Amygdala (tissue), 56 donors: ENCODE measurements around the gene RAB3GAP2.
"Not testable (repeated sequence)": the region's sequence is repeated elsewhere in the genome, so short reads cannot be mapped to it uniquely, and the experiment has no call there.

Experiments
- DNase-seq, 56 donors: peaks; one replicate each; lab custom pipeline; 2025; lab: John Stamatoyannopoulos, UW

RAB3GAP2 gene

GRCh38 chr1:220151454-220151853 is 120.8 kb downstream of the RAB3GAP2 start:
- DNase-seq: peak in 27 of 56 donors; percentile 1 to 55 (median 12)

DNA sequence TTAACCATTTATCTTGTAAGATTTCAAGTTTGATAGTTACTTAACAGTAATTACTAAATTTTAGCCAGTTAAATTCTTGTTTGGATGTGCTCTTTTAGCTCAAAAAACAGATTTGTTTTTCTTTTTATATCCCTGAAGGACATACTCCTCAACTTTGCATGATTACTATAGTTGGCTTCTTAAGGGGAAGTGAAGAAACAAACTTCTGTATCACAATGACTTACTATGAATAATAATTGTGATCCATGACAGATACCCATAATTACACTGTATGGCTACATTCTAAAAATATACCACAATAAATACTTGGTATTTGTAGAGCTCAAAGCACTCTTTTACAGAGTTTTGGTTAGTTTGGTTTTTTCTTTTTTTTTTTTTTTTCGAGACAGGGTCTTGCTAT is 122.5 kb downstream of the RAB3GAP2 start:
- no peak for DNase-seq

- DNase-seq: no peak
Measured at GRCh38 chr1:220144051-220144450, 128.2 kb downstream of the RAB3GAP2 start.

GRCh38 chr1:220139966-220140365 is 132.3 kb downstream of the RAB3GAP2 start:
- no peak for DNase-seq

GRCh38 chr1:220137019-220137786 is 135.1 kb downstream of the RAB3GAP2 start:
- DNase-seq: no peak

GRCh38 chr1:220135755-220136154 is 136.5 kb downstream of the RAB3GAP2 start:
- DNase-seq: no peak

- no peak for DNase-seq
Measured at GRCh38 chr1:220129479-220130210, 142.6 kb downstream of the RAB3GAP2 start.

GRCh38 chr1:220127076-220127475 is 145.2 kb downstream of the RAB3GAP2 start:
- no peak for DNase-seq

DNA sequence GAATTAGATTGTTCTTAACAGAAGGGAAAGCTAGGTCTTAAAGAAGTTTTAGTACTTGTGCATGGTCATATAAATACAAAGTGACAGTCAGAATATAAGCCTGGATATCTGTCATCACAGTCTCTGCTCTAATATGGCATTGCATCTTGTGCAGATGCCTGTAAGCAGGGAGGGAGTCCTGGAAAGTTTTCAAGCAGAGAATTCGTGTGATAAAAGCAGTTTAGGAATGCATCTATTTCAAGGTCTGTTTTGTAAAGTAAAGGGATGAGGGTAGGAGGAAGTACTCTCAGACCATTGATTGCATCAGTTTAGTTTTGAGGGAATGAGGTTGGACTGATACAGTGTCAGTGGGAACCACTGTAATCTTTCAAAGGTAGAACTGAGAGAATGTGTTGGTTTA is 147.7 kb downstream of the RAB3GAP2 start:
- no peak for DNase-seq

DNA sequence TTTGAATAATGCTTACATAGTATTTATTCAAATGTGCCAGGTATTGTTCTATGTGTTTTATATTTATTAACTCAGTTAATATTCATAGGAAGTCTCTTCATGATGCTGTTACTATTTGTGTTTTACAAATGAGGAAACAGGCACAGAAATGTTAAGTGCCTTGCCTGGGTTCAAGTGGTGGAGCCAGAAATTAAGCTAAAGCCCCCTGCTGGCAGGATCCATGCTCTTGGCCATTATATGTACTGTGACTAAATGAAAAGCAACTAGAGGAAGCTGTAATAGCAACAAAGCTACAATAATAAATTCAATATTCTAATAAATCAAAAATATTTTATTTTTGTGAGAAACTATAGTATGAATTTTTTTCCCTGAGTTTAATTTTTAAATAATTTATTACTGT is 148.4 kb downstream of the RAB3GAP2 start:
- DNase-seq: no peak

DNA sequence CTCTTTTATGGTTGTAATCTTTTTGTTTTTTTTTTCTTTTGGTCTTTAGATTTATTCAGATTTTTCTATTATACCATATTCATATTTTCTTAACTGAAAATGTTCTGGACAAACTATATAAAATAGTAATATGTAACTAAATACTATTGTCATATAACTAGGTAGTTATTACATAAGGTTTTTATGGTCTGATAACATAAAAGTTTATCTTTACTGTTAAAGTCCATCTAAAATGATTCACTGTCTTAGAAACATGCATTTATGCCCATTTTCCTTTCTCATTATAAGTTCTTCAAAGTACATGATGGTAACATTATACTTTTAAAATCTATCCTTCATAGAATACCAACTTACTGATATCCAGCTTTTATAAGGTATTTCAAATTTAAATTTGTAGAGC is 149.2 kb downstream of the RAB3GAP2 start:
- no peak for DNase-seq

GRCh38 chr1:220121791-220122530 is 150.3 kb downstream of the RAB3GAP2 start:
- no peak for DNase-seq

DNA sequence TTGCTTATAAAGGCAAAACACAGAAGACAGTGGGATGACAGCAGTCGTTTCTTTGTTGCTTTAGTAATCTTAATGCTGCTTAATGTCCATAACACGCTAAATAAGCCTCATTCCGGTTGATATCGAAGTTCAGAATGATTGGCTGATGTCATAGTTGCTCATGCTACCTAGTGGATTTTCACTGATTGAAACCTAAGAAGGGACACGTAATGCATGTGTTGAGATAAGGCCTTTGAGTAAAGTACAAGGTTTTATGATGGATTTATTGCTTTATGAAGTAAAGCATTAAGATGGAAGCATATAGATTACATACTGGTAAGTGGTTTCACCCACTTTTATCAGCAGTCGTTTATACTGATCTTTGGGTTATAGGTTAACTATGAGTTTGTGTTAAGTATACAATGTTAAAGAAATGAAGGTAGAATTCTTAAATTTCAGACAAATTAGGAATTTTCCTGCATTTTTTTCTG is 153.2 kb downstream of the RAB3GAP2 start:
- DNase-seq: no peak

GRCh38 chr1:220113136-220113695 is 159.0 kb downstream of the RAB3GAP2 start:
- DNase-seq: no peak

GRCh38 chr1:220112600-220112999 is 159.7 kb downstream of the RAB3GAP2 start:
- not testable (repeated sequence) for DNase-seq

DNA sequence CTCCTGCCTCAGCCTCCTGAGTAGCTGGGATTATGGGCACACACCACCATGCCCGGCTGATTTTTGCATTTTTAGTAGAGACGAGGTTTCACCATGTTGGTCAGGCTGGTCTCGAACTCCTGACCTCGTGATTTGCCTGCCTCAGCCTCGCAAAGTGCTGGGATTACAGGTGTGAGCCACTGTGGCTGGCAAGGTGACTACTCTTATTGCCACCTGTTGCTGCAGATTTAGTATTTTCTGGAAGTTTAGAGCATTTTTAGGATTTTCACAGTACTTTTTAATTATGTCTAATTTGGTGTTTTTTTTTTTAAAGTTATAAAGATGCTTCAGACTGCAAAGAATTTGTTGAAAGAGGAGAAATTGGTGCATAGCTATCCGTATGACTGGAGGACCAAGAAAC is 161.8 kb downstream of the RAB3GAP2 start:
- DNase-seq: not testable (repeated sequence)

DNA sequence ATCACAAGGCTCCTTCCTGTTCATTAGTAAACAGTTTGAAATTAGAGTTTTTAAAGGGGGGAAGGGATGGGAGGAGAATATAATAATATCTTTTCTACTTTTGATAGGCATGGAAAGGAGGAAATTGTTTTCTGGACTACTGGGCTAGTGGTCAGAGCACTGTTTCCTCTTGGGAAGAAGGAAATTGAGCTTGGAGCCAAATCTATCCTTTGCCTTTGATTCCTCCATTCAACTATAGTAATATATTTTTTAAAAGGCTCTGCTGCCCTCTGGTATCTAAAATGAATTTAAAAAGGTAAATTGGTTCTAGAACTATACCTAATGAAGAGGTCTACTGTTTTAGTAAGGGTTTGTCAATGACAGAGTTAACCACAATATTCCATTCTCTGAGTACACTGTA is 172.4 kb downstream of the RAB3GAP2 start:
- DNase-seq: no peak
